ENCODE measurements around the gene EIF5B. TPM values are rescaled to one million over a fixed set of nuclear protein-coding genes. Genes with fewer than 3 reads are reported as not detected.

The EIF5B gene
- total and polyA plus RNA-seq, 2 donors (not counting 1 experiment from before 2014, with no cell fraction given): 7.4 to 22.8 TPM

DNA sequence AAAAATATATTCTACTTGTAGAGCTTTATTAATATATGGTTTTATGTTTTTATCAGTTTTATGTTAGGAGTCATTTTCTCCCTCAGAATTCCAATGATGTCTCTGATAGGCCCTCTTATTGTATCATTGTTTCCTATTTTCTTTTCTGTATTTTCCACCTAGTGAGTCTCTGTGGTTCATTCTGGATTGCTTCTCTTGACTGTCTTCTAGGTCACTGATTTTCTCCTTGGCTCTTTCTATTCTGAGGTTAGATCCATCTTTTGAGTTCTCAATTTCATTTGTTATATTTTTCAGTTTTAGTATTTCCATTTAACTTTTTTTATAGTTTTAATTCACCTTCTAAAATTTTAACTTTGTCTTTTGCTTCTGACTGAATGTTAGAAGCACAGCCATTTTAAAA is 37.6 kb downstream of the EIF5B start:
- Histone ChIP-seq H3K9ac (ENCODE audit: insufficient read depth, low read length) (no peak overlapping the region), H4K20me1 (ENCODE audit: control insufficient read depth, extremely low read depth, insufficient read depth, low read length) (no peaks in the 10 kb centered on the region), H3K4me1 (ENCODE audit: control insufficient read depth, extremely low read depth, insufficient read depth, low read length) (no peaks in the 10 kb centered on the region), H3K4me2 (ENCODE audit: extremely low read depth, insufficient read depth, low read length) (no peak overlapping the region), H2AFZ (ENCODE audit: low read length) (no peak overlapping the region), H3K4me3 (replicated peaks in 1 of 4; ENCODE audit: control extremely low read depth in 1 of 4, insufficient read depth in 1 of 4, low read depth in 3 of 4, low read length in 4 of 4) (no peak overlapping the region), H3K36me3 (ENCODE audit: control insufficient read depth, insufficient read depth, low read length) (peaks cover 2% of the 10 kb centered on the region), H3K9me3 (ENCODE audit: control insufficient read depth, insufficient read depth, low read depth, low read length) (no peaks in the 10 kb centered on the region), H3K27ac (ENCODE audit: insufficient read depth, low read length) (no peak overlapping the region), H3K27me3 (ENCODE audit: control insufficient read depth, insufficient read depth, low read length) (no peaks in the 10 kb centered on the region), H3K79me2 (ENCODE audit: control insufficient read depth, insufficient read depth, low read length) (no peaks in the 10 kb centered on the region)
- no peak for DNase-seq (ENCODE audit: low read depth in 2 of 2)
- TF ChIP-seq, protein P1, sequence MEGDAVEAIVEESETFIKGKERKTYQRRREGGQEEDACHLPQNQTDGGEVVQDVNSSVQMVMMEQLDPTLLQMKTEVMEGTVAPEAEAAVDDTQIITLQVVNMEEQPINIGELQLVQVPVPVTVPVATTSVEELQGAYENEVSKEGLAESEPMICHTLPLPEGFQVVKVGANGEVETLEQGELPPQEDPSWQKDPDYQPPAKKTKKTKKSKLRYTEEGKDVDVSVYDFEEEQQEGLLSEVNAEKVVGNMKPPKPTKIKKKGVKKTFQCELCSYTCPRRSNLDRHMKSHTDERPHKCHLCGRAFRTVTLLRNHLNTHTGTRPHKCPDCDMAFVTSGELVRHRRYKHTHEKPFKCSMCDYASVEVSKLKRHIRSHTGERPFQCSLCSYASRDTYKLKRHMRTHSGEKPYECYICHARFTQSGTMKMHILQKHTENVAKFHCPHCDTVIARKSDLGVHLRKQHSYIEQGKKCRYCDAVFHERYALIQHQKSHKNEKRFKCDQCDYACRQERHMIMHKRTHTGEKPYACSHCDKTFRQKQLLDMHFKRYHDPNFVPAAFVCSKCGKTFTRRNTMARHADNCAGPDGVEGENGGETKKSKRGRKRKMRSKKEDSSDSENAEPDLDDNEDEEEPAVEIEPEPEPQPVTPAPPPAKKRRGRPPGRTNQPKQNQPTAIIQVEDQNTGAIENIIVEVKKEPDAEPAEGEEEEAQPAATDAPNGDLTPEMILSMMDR (conservative IDR thresholded peaks at IDR 0.05 in 1 of 2, IDR thresholded peaks at IDR 0.05 in 1 of 2; ENCODE audit: low read depth in 1 of 2, low read length in 2 of 2): no peak
- TF ChIP-seq EZH2 (IDR thresholded peaks at IDR 0.05; ENCODE audit: low read length, missing control alignments): no peak

DNA sequence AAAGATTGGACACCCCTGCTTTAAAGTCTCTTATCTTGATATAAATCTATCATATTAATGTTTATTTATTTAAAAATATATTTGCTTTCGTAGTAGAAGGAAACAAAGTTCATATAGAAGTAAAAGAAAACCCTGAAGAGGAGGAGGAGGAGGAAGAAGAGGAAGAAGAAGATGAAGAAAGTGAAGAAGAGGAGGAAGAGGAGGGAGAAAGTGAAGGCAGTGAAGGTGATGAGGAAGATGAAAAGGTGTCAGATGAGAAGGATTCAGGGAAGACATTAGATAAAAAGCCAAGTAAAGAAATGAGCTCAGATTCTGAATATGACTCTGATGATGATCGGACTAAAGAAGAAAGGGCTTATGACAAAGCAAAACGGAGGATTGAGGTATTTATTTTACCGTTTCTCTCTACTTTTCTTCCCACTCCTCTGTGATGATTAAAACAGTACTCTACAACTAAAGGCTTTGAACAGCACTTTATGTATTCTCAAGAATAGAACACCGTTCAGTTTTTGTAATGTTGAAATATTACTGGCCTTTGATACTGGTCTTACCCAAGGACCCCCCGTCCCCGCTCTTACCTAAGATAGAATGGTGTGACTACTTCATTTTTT is 39.2 kb downstream of the EIF5B start:
- H4K20me1 ChIP-seq (ENCODE audit: control insufficient read depth, extremely low read depth, insufficient read depth, low read length): no peaks in the 10 kb centered on the region
- H3K36me3 ChIP-seq (ENCODE audit: control insufficient read depth, insufficient read depth, low read length): peaks cover 4% of the 10 kb centered on the region
- no peaks in the 10 kb centered on the region for H3K4me1 ChIP-seq (ENCODE audit: control insufficient read depth, extremely low read depth, insufficient read depth, low read length)
- H3K4me3 ChIP-seq (replicated peaks in 1 of 4; ENCODE audit: control extremely low read depth in 1 of 4, insufficient read depth in 1 of 4, low read depth in 3 of 4, low read length in 4 of 4): no peak overlapping the region
- no peak overlapping the region for H3K4me2 ChIP-seq (ENCODE audit: extremely low read depth, insufficient read depth, low read length)
- no peak for TF ChIP-seq EZH2 (IDR thresholded peaks at IDR 0.05; ENCODE audit: low read length, missing control alignments)
- TF ChIP-seq, protein P1 (conservative IDR thresholded peaks at IDR 0.05 in 1 of 2, IDR thresholded peaks at IDR 0.05 in 1 of 2; ENCODE audit: low read depth in 1 of 2, low read length in 2 of 2): no peak
- no peak overlapping the region for H2AFZ ChIP-seq (ENCODE audit: low read length)
- H3K9ac ChIP-seq (ENCODE audit: insufficient read depth, low read length): no peak overlapping the region
- H3K79me2 ChIP-seq (ENCODE audit: control insufficient read depth, insufficient read depth, low read length): no peaks in the 10 kb centered on the region
- no peaks in the 10 kb centered on the region for H3K27me3 ChIP-seq (ENCODE audit: control insufficient read depth, insufficient read depth, low read length)
- H3K9me3 ChIP-seq (ENCODE audit: control insufficient read depth, insufficient read depth, low read depth, low read length): no peaks in the 10 kb centered on the region
- no peak overlapping the region for H3K27ac ChIP-seq (ENCODE audit: insufficient read depth, low read length)
- no peak for DNase-seq (ENCODE audit: low read depth in 2 of 2)

DNA sequence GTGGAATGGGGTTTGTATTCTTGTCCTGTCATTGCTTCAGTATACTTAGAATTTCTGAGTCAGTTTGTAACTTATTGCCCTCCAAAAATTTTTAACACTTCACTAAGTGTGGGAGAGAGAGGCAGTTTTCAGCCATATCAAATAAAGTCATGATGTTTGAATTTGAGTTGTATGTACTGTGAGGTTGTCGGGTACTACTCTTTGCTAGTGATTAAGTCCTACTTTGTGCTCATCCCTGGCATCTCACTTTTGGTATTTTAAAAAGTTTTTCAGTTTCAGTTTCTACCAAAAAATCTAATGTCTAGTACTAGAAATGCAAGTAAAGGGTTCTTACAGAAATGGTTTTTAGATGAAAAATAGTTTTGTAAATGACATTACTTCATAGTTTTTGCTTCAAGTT is 40.7 kb downstream of the EIF5B start:
- Histone ChIP-seq H3K9me3 (ENCODE audit: control insufficient read depth, insufficient read depth, low read depth, low read length) (no peaks in the 10 kb centered on the region), H3K27me3 (ENCODE audit: control insufficient read depth, insufficient read depth, low read length) (no peaks in the 10 kb centered on the region), H2AFZ (ENCODE audit: low read length) (no peak overlapping the region), H4K20me1 (ENCODE audit: control insufficient read depth, extremely low read depth, insufficient read depth, low read length) (no peaks in the 10 kb centered on the region), H3K4me3 (replicated peaks in 1 of 4; ENCODE audit: control extremely low read depth in 1 of 4, insufficient read depth in 1 of 4, low read depth in 3 of 4, low read length in 4 of 4) (no peak overlapping the region), H3K36me3 (ENCODE audit: control insufficient read depth, insufficient read depth, low read length) (peaks cover 4% of the 10 kb centered on the region), H3K9ac (ENCODE audit: insufficient read depth, low read length) (no peak overlapping the region), H3K4me1 (ENCODE audit: control insufficient read depth, extremely low read depth, insufficient read depth, low read length) (no peaks in the 10 kb centered on the region), H3K79me2 (ENCODE audit: control insufficient read depth, insufficient read depth, low read length) (no peaks in the 10 kb centered on the region), H3K4me2 (ENCODE audit: extremely low read depth, insufficient read depth, low read length) (no peak overlapping the region), H3K27ac (ENCODE audit: insufficient read depth, low read length) (no peak overlapping the region)
- no peak for DNase-seq (ENCODE audit: low read depth in 2 of 2)
- no peak for TF ChIP-seq EZH2 (IDR thresholded peaks at IDR 0.05; ENCODE audit: low read length, missing control alignments)
- TF ChIP-seq, protein P1 (conservative IDR thresholded peaks at IDR 0.05 in 1 of 2, IDR thresholded peaks at IDR 0.05 in 1 of 2; ENCODE audit: low read depth in 1 of 2, low read length in 2 of 2): no peak
